Keratinocyte (primary cell): ENCODE measurements around the gene NUDT14.

Experiments used
- CTCF ChIP-seq, 3 experiments: IDR thresholded peaks in 1 of 3; conservative IDR thresholded peaks in 1 of 3; optimal IDR thresholded peaks in 1 of 3; 2 replicates in 2 of 3; 3 replicates in 1 of 3; pipeline versions ENCODE3 to v1.5.1; 2011; ENCODE audit warnings: low read length in 3 of 3, mild to moderate bottlenecking in 3 of 3, moderate library complexity in 2 of 3, control low read depth in 1 of 3, inconsistent platforms in 1 of 3; ENCODE audit not compliant: insufficient read depth in 2 of 3; ENCODE audit errors: extremely low read depth in 1 of 3
- EZH2 ChIP-seq: IDR thresholded peaks from one replicate; pipeline ENCODE4 v1.6.1; 2012; ENCODE audit warnings: inconsistent platforms, mild to moderate bottlenecking, low read length, moderate library complexity

- no peak for TF ChIP-seq CTCF (optimal IDR thresholded peaks at IDR 0.05 in 1 of 3, IDR thresholded peaks at IDR 0.05 in 1 of 3, conservative IDR thresholded peaks at IDR 0.05 in 1 of 3; ENCODE audit: extremely low read depth in 1 of 3, insufficient read depth in 2 of 3, low read length in 3 of 3)
- TF ChIP-seq EZH2 = no peak
These were observed 38.3 kb downstream of the NUDT14 start for GRCh38 chr14:105142651-105143450.
